NCI-H1694 (cell line): ENCODE measurements around the gene TRAK1.
"Not testable (repeated sequence)": the region's sequence is repeated elsewhere in the genome, so short reads cannot be mapped to it uniquely, and the experiment has no call there.

Source experiments
- DNase-seq: peaks from one replicate; lab custom pipeline; 2025; lab: John Stamatoyannopoulos, UW

TRAK1 gene, protein sequence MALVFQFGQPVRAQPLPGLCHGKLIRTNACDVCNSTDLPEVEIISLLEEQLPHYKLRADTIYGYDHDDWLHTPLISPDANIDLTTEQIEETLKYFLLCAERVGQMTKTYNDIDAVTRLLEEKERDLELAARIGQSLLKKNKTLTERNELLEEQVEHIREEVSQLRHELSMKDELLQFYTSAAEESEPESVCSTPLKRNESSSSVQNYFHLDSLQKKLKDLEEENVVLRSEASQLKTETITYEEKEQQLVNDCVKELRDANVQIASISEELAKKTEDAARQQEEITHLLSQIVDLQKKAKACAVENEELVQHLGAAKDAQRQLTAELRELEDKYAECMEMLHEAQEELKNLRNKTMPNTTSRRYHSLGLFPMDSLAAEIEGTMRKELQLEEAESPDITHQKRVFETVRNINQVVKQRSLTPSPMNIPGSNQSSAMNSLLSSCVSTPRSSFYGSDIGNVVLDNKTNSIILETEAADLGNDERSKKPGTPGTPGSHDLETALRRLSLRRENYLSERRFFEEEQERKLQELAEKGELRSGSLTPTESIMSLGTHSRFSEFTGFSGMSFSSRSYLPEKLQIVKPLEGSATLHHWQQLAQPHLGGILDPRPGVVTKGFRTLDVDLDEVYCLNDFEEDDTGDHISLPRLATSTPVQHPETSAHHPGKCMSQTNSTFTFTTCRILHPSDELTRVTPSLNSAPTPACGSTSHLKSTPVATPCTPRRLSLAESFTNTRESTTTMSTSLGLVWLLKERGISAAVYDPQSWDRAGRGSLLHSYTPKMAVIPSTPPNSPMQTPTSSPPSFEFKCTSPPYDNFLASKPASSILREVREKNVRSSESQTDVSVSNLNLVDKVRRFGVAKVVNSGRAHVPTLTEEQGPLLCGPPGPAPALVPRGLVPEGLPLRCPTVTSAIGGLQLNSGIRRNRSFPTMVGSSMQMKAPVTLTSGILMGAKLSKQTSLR

DNA sequence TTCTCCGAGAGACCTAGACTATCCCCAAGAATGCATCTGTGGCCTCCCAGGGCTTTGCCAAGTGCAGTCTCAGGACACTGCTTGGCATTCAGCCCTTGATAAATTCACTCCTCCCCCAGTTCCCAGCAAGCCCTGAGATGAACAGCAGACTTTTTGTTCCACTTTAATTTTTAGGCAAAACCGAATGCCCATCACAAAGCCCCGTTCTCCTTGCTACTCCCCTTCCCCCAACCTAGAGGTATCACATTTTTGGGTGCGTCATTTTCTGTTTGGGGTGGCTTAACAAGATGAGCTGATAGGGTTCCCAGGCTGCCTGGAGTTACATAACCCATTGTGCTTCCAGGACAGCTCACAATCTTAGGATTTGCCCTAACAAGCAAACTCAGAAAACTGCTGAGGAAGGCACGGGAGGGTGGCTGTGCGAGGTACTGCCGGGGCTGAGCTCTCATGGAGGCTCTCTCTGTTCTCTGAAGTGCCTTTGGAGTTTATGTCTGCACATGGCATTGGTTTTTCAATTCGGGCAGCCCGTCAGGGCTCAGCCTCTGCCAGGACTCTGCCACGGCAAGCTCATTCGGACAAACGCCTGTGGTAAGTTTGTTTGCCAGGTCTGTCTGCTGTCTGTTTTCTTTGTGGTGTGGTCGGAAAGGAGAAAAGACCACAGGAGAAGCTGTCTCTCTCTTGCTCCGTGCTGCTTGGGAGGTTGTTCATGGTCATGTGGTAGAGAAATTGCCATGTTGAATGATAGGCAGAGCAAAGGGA, at the start of gene TRAK1:
TRAK1 (plus strand) TSS at position 385 of the 759 bp plus-strand sequence; CDS start at position 498, 113 bp downstream.
- no peak for DNase-seq

DNA sequence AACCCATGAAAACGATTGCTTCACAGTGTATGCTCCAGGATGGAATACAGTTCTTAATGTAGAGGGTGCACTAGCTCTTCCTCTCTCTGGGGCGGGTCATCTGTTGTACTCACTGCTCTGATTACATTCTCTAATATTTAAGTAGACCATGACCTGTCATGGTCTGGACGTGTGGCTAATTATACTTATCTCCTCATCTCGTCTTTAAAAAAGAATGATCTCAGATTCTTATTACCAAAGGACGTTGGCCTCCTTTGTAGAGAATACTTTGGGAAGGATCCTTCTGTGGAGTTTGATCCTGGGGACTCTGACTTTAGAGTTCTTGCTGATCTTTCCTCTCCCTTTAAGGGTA, 48.4 kb upstream of the TRAK1 start:
- DNase-seq, result no peak

DNA sequence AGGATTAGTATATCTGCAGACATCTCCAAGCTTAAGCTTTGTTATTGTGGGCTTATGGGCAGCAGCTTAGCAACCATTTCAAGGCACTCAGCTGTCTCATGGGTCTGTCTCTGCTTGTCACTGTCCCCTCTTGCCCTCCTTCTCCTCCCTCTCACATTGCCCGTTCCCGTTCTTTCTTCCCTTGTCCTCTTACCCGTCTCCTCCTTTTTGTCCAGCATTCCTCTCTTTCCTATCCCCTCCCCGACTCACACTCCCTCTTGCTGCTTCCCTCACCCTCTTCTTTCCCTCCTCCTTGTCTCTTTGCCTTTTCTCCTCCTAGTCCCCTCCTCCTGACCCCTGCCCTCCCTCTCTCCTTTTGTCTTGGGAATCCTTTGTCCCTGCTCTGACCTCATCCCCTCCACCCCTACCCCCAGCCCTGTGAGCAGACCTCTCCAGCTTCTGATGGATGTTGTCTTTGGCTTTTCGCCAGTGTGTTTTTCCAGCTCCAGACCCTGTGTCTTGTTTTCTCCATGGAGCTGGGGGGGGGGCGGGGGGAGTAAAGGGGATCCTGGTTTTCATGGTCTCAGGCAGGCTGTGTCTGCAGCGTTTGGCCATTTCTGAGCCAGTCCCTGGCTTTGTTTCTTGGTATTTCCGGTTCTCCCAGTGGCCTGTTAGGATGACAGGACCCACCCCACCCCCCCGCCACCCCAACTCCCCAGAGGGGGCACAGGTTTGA, 47.9 kb upstream of the TRAK1 start:
- DNase-seq, result no peak

DNA sequence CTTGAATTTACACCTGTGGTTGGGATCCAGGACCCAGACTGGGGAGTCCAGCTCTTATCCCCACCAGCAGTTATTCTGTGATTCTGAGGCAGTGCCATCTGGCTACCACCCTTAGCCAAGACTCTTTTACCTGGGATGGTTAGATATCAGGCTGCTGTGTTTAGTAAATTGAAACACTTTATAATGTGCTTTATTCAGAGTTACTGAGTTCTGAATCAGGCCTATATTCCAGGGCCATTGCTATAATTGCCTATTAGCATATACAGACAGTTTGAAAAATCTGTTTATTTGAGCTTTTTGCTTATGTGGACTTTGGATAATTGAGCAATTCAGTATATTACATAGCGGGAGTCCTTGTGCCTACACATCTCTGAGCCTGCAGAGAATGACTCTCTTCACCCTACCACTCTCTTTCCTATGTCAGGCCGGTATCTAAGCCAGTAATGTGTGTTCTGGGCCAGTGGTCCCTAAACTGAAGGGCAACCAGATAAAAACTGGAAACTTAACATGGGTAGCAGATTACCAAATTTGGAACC, 45.4 kb upstream of the TRAK1 start:
- no peak for DNase-seq

DNA sequence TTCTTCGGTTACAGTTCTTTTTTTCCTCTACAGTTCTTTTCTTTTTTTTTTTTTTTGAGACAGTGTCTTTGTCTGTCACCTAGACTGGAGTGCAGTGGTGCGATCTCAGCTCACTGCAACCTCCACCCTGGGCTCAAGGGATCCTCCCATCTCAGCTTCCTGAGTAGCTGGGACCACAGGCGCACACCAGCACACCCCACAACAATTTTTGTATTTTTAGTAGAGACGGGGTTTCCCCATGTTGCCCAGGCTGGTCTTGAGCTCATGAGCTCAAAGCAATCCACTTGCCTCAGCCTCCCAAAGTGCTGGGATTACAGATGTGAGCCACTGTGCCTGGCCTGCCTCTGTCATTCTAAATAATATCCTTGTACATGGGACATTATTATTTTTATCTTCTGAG, 42.6 kb upstream of the TRAK1 start:
- not testable (repeated sequence) for DNase-seq

DNA sequence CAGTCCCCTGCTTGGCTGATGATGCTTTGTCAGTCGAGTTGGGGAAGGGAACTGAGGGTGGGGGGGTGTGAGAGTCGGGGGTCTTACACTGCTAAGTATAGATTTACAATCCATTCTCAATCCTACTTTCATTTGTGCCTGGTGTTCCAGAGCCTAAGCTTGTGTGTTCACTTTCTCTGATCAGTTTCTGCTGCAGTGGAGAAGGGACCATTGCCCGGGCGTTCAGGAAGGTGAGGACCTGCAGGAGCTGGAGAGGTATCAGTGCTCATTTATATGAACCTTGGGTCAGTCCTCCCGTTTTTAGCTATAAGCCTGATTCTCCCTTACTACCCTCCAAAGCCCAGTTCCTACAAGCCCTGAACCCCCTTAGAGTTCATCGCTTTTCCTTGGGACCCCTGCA, 41.0 kb upstream of the TRAK1 start:
- DNase-seq, result no peak

DNA sequence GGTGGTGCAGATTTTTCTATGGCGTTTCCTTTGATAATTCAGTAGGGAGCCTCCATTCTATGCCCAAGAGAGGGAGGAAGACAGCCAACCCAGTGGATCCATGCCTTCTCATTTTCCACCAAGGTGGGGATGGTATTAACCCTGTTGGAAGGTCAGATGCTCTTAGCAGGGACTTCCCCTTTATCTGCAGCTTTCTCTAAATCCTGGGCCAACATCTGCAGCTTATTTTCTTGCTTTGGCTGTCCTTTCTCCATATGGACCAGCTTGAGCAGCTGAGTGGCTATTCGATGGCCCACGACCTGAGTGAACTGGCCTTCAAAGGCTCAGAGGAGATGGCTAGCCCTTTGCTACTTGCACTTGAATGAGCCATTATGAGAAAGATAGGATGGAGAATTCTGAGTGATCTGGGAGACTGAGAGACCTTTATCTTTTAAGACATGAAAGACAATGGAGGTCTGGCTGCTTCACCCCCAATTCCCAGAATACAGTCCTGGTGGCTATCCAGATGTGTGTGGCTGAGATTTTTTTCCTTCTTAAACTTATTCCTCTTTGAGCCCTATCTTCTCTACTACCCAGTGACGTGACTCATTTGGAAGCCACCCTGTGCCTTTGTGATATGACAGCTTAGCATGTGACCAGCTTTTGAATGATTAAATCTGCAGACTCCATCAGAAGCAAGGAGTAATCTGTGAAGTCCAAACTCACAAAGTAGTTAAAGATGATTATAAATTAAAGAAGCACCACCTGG, 39.6 kb upstream of the TRAK1 start:
- no peak for DNase-seq

DNA sequence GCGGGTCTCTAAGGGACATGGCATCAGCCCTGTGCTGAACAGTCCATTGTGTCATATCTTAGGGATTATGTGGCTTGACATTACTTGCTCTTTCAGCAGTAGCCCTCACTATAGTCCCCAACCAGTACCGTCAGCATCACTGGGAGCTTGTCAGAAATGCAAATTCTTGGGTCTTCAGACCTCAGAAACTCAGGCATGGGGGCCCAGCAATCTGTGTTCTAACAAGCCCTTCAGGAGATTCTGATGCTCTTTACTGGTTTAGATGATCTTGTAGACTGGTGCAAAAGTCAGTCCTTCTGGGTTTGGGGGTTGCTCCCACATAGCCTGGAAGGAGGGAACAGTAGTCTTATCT, 39.0 kb upstream of the TRAK1 start:
- no peak for DNase-seq

DNA sequence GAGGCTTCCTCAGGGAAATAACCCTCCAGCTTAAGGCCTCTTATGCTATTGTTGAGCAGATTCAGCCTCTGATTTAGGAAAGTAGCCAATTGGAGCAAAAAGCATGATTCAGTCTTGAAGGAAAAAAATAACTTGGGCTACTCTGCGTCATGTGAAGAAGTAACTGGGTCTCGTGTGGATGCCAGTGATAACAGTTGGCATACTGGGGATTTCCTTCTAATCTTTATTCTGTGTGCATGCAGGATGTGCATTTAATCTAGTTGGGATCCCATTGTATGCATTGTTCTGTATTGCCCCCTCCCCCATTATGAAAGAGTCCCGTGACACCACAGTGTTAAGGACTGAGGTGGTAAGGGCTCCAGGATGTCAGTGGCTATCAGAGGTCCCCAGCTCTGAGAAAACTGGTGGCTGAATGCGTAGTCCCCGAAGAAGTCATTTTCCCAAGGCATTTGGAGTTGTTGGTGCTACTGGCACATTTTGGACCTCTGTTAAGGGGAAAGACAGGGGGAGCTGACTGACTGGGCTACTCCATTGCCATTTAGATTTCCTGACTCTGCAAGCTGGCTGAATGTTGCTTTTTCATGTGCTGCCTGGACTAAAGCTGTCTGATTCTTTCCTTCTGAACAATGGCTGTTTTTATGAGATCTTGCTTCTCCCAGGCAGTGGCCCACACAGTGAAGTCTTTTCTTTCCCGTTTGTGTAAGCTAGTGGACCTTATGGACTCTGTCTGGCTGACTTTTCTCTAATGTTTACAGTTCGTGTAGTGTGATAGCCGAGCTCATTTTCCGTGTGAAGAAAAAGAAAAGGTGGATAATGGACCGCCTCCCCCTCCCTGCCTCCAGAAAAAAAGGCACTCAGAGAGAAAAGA, 38.4 kb upstream of the TRAK1 start:
- DNase-seq, result no peak

DNA sequence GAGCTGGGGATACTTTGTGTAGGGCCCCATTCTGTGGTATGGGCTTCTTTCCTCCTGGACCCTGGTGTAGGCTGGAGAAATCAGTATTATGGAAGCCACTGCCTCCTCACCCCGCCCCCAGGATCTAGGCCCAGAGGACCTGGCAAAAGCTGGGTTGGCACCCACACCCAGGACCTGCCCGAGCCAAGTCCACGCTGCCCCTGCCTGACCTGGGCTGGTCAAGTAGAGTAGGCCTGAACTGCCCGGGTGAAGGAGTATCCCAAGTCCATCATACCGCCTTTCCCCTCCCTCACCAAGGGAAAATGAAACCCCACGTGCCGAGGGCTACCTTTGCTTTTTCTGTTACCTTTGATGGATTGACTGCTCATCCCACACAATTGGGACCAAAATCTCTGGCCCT, 37.7 kb upstream of the TRAK1 start:
- DNase-seq, result no peak

DNA sequence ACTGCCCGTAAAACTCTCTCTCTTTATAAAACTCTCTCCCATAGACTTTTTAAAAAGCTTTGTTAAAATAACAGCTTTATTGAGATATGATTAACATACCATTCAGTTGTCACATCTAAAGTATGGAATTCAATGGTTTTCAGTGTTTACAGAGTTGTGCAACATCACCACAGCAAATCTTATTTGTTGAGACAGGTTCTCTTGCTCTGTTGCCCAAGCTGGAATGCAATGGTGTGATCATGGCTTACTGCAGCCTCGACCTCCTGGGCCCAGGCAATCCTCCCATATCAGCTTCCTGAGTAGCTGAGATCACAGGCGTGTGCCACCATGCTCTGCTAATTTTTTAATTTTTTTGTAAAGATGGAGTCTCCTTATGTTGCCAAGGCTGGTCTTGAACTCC, 35.9 kb upstream of the TRAK1 start:
- no peak for DNase-seq

DNA sequence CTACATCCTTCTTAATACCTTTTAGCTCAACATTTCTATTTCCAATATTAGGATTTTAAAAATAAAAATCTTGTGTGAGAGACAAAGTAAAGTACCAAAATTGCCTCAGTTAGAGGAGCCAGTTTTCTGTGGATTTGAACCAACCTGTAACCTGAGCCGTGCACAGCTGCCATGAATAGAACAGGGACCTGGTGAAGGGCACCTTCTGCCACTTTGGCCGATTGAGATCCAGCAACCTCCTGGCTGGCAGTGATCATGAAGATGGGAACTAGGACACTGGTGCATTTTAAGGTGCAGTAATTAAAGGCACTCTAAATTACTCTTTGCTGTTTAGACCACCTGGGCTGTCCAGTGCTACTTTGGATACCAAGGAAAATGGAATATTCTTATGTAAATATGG, 34.3 kb upstream of the TRAK1 start:
- DNase-seq, result no peak

DNA sequence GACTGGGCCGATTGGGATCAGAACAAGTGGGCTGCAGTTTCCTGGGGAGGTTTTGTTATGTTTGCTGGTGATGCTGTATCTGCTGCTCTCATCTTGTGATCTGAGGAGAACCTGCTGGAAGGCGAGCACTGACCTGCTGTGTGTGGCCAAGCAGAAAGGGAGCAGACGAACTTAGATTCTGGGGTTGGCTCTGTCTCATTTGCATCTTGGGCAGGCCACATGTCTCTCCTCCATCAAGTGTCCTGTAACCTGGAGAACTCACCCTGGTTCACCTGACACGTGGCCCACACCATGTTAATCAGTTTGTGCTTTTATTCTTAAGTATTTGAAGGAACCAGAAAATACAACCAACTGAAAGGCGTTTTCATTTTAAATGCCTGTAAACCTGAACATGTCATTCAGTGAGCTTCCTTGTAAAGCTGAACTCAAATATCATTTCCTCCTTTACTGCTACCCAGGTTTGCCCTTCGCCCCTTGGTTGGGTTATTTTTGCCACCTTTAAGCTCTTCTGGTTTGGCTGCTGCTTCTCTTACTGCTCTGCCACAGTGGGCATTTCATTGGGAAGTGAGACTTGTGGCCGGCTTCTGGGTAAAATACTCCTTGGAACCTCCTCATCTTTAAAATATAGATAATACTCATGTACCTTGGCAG, 33.5 kb upstream of the TRAK1 start:
- DNase-seq, result no peak

DNA sequence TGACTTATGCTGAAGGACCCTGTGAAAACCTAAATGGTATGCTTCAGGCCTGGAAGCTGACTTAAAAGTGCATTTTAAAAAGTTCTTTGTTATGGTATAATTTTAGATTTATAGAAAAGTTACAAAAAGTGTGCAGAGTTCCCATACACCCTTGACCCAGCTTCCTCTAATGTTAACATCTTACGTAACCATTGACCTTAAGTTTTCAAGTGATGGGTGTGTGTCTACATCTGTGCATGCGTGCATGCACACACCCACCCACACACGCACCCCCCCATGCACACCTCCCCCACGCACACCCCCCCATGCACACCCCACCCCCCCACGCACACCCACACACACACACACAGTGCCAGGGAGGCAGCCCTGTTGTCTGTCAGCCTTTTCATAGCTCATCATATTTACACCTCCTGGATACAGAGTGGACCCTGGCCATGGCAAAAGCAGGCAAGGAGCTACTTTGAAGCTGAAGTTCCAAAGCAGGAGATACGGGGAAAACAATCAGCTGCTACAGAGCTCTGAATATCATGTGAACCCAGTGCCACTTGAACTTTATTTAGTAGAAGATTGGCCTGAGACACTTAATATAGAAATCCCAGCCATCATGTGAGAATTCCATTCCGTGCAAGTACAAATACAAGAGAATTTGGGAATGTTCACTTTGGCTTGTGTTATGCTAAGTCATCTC, 30.0 kb upstream of the TRAK1 start:
- no peak for DNase-seq

DNA sequence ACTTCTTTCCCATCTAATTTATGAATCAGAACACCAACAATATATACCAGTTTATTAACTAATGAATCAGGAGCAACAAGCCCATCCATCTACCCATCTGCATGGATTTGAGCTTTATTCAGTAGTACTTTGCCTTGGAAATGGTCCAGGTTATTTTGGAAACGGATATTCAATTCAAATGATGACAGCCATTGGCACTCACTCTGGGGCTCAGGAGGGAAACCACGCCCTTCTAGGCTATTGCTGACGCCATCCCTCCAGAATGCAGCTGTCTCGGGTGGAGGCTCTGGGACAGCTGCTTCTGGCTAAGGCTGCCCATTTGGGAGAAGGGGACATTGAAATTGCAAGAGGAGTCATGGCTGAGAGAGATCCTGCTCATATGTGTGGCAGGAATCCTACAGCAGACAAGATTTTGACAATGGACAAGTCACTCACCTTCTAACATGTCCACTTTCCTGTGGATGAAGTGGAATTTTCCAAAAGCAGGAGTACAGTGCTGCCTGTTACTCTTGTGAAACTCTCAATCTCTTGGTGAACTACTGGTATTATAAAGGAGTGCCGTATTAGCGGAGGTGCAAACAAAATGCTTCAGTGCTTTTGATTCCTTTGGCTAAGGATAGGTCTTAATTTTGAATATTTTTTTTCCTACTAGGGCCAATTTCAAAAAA, 29.3 kb upstream of the TRAK1 start:
- peak; percentile 30 for DNase-seq

DNA sequence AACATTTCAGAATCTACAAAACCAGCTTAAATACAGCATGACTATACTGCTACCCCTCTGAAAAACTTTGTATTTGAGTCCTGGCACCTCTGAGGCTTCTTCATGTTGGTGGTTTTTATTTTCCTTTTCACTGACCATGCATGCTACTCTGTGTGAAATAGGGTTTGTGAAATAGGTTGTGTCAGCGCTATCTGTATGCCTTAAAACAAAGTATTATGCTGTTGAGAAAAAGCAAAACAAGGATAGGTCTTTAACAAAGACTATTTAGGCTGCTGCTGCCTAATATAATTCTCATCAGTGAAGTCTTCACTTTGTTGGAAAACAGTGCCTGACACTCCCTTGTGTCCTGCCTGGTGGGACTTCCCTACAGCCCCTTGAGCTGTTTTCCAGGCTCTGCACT, 28.7 kb upstream of the TRAK1 start:
- no peak for DNase-seq

DNA sequence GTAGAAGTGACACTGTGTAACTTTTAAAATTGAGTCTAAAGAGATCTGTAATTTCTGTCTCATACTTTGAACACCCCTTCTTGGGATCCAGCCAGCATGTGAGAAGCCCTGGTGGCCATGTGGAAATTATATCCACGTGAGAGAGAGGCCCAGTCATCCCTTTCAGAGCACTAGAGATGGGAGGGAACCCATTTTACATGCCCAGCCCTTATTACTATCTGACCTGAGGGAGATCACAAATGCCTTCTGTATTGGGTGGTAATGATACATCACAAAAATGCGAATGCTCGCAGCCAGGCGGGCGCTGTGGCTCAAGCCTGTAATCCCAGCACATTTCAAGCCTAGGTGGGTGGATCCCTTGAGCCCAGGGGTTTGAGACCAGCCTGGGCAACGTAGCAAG, 27.3 kb upstream of the TRAK1 start:
- DNase-seq, result no peak

DNA sequence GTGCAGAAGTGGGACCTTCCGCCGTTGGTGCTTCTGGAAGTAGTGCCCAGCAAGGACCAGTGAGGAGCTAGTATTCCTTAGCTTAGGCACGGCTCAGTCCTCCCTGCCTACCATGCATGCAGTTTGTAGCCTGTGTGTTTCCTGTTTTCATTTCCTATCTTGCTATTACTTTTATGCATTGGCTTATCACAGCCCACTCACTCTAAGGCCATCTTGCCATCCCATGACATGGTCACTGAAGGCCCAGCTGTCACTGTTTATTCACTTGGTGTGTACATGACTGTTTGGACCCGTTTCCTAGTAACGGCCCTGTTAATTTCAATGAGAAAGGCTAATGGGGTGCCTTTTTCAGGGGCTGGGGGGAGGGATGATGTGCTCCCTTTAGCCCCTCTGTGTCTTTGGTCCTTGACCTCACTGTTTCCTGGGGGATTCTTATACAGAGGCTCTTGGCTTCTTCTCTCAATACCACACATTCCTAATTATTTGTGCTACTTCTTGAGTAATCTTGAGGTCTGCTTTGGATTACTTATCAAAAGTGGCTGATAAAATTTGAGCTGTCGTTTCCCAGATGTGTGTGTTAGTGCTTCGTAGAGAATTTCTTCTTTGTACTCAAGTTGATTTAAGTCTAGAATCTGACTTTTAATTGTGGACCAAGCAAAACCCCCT, 24.5 kb upstream of the TRAK1 start:
- DNase-seq, result no peak
